Measurements from ENCODE around the gene OR2T2.
"Not testable (repeated sequence)": the region's sequence is repeated elsewhere in the genome, so short reads cannot be mapped to it uniquely, and the experiment has no call there.

DNA sequence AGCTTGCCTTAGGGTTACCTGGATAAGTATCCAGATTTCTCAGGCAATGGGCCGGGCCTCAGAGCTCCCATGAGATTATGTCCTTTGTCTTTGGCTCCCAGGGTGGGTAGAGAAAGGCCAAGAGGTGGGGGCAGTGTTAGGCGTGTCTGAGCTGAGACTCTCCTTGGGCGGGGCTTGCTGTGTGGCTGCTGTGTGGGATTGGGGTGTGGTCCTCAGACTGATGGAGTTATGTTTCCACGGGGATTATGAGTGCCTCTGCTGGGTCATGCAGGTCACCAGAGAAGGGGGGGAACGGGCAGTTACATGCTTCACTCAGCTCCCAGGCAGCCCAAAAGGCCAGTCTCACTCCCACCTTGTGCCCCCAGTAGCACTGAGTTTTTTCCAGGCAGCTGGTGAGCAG lies 51.2 kb downstream of the OR2T2 start:
- TF ChIP-seq, protein P1, sequence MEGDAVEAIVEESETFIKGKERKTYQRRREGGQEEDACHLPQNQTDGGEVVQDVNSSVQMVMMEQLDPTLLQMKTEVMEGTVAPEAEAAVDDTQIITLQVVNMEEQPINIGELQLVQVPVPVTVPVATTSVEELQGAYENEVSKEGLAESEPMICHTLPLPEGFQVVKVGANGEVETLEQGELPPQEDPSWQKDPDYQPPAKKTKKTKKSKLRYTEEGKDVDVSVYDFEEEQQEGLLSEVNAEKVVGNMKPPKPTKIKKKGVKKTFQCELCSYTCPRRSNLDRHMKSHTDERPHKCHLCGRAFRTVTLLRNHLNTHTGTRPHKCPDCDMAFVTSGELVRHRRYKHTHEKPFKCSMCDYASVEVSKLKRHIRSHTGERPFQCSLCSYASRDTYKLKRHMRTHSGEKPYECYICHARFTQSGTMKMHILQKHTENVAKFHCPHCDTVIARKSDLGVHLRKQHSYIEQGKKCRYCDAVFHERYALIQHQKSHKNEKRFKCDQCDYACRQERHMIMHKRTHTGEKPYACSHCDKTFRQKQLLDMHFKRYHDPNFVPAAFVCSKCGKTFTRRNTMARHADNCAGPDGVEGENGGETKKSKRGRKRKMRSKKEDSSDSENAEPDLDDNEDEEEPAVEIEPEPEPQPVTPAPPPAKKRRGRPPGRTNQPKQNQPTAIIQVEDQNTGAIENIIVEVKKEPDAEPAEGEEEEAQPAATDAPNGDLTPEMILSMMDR (conservative IDR thresholded peaks at IDR 0.05): not testable (repeated sequence)
- TF ChIP-seq EZH2 (IDR thresholded peaks at IDR 0.05; ENCODE audit: low read depth): not testable (repeated sequence)
